Caco-2 (cell line): ENCODE results near the gene ARHGEF7. TPM values are rescaled to one million over a fixed set of nuclear protein-coding genes. Genes with fewer than 3 reads are reported as not detected.

ENCODE experiments used
- BruUV-seq: library from RNA; stranded (reverse); fragments of 400-500 nt; replicated peaks from 2 replicates; lab custom pipeline; 2021; lab: Mats Ljungman, UMichigan
- CTCF ChIA-PET: fragments of 300-600 bp; sonication (Branson Sonifier 250); formaldehyde crosslinking; loops from one replicate; lab custom pipeline; 2022; ENCODE audit warnings: antibody characterized with exemption; lab: Charles Lee
- POLR2A ChIA-PET: fragments of 300-600 bp; sonication (Branson Sonifier 250); formaldehyde crosslinking; loops from one replicate; lab custom pipeline; 2022; ENCODE audit warnings: antibody characterized with exemption; lab: Charles Lee
- DNase-seq, 2 experiments: peaks; one replicate each; pipeline versions ENCODE4 v3.0.0 to v3.0.0-alpha.2; 2020 to 2022
- H3K27me3 ChIP-seq: replicated peaks from 2 replicates; pipeline ENCODE4 v1.6.0; 2011; ENCODE audit warnings: low read length; ENCODE audit not compliant: control insufficient read depth, insufficient read depth
- H3K36me3 ChIP-seq: 2 replicates; pipeline ENCODE4 v1.5.1; 2011; ENCODE audit warnings: low read length; ENCODE audit not compliant: control insufficient read depth, insufficient read depth
- H3K4me1 ChIP-seq: fragments of 250-450 bp; sonication (Bioruptor Pico); 2 replicates; pipeline ENCODE4 v1.5.1; 2020; ENCODE audit warnings: mild to moderate bottlenecking
- H3K4me3 ChIP-seq: 2 replicates; pipeline ENCODE4 v1.5.1; 2011; ENCODE audit warnings: low read depth, mild to moderate bottlenecking, control low read depth, low read length
- H3K9me3 ChIP-seq: fragments of 250-450 bp; sonication (Bioruptor Pico); 2 replicates; pipeline ENCODE4 v1.5.1; 2020; ENCODE audit warnings: mild to moderate bottlenecking, moderate library complexity
- H3K27ac Mint-ChIP-seq: one replicate; pipeline ENCODE4 v1.8.0; 2022; ENCODE audit warnings: mixed read lengths; ENCODE audit not compliant: unreplicated experiment
- H3K27me3 Mint-ChIP-seq: one replicate; pipeline ENCODE4 v1.8.0; 2022; ENCODE audit warnings: mixed read lengths; ENCODE audit not compliant: insufficient read depth, unreplicated experiment
- H3K36me3 Mint-ChIP-seq: one replicate; pipeline ENCODE4 v1.8.0; 2022; ENCODE audit warnings: mild to moderate bottlenecking, mixed read lengths; ENCODE audit not compliant: insufficient read depth, unreplicated experiment
- H3K4me1 Mint-ChIP-seq: one replicate; pipeline ENCODE4 v1.8.0; 2022; ENCODE audit warnings: low read depth, mixed read lengths; ENCODE audit not compliant: unreplicated experiment
- H3K4me3 Mint-ChIP-seq: one replicate; pipeline ENCODE4 v1.8.0; 2022; ENCODE audit warnings: mild to moderate bottlenecking, moderate library complexity, mixed read lengths; ENCODE audit not compliant: unreplicated experiment
- H3K9me3 Mint-ChIP-seq: one replicate; pipeline ENCODE4 v1.8.0; 2022; ENCODE audit warnings: mixed read lengths; ENCODE audit not compliant: unreplicated experiment
- CTCF ChIP-seq, 2 experiments: fragments of 200-600 bp in 1 of 2; IDR thresholded peaks; 1 replicate in 1 of 2; 2 replicates in 1 of 2; pipeline versions ENCODE4 v1.5.1 to v1.8.0; 2011 to 2022; ENCODE audit warnings: antibody characterized with exemption in 1 of 2, control low read depth in 1 of 2, inconsistent platforms in 1 of 2, low read depth in 1 of 2, low read length in 1 of 2, mild to moderate bottlenecking in 1 of 2, moderate library complexity in 1 of 2; ENCODE audit not compliant: insufficient read depth in 1 of 2, severe bottlenecking in 1 of 2, unreplicated experiment in 1 of 2
- intact Hi-C: fragments of 100-400 bp; cut with micrococcal nuclease; formaldehyde crosslinking; loops from one replicate; pipeline ENCODE4 v1.10.0; 2022; ENCODE audit not compliant: unreplicated experiment
- total RNA-seq: library from RNA; stranded (reverse); gene quantifications from 2 replicates; pipeline ENCODE4 v1.2.3, GENCODE V29; 2022

The ARHGEF7 gene
- total RNA-seq, 1 experiment from 2014 or later, result 60.5 TPM

GRCh38 chr13:111095031-111095840, 19.9 kb upstream of the ARHGEF7 start:
- no peaks in the 10 kb centered on the region for H3K36me3 Mint-ChIP-seq
- CTCF ChIA-PET, result interaction anchor here (0.7 kb wide), 1 partner anchor 28 kb away, joined by 3 read pairs; no protein-coding TSS in a partner anchor
- H3K27me3 ChIP-seq, result peaks cover 9% of the 10 kb centered on the region

GRCh38 chr13:111095911-111096501, 19.1 kb upstream of the ARHGEF7 start:
- Mint-ChIP-seq H3K4me1 (no peaks in the 10 kb centered on the region), H3K4me3 (no peak overlapping the region), H3K9me3 (no peaks in the 10 kb centered on the region), H3K36me3 (no peaks in the 10 kb centered on the region), H3K27ac (no peak overlapping the region), H3K27me3 (peaks cover 50% of the 10 kb centered on the region)
- Histone ChIP-seq H3K4me1 (no peaks in the 10 kb centered on the region), H3K4me3 (no peak overlapping the region), H3K36me3 (no peaks in the 10 kb centered on the region), H3K27me3 (peaks cover 9% of the 10 kb centered on the region), H3K9me3 (no peaks in the 10 kb centered on the region; the same call in 1 of the 2 replicates)
- no peak for DNase-seq
- ChIA-PET CTCF (no interaction called here), POLR2A (no interaction called here)
- no TSS peak for BruUV-seq
- TF ChIP-seq CTCF (IDR thresholded peaks at IDR 0.05; ENCODE audit: insufficient read depth in 1 of 2, low read depth in 1 of 2, low read length in 1 of 2, severe bottlenecking in 1 of 2, unreplicated experiment in 1 of 2), result no peak
- intact Hi-C loops, result no loop called here

More at GRCh38 chr13:111095031-111095840, 19.9 kb upstream of the ARHGEF7 start:
- POLR2A ChIA-PET, result no interaction called here
- intact Hi-C loops, result no loop called here
- H3K36me3 ChIP-seq, result no peaks in the 10 kb centered on the region
- H3K27ac Mint-ChIP-seq, result no peak overlapping the region
- no peaks in the 10 kb centered on the region for H3K4me1 Mint-ChIP-seq
- no peak overlapping the region for H3K4me3 Mint-ChIP-seq
- no peaks in the 10 kb centered on the region for H3K9me3 Mint-ChIP-seq
- H3K4me1 ChIP-seq, result no peaks in the 10 kb centered on the region
- no peak for TF ChIP-seq CTCF (IDR thresholded peaks at IDR 0.05; ENCODE audit: insufficient read depth in 1 of 2, low read depth in 1 of 2, low read length in 1 of 2, severe bottlenecking in 1 of 2, unreplicated experiment in 1 of 2)
- DNase-seq, result no peak
- H3K4me3 ChIP-seq, result no peak overlapping the region
- peaks cover 48% of the 10 kb centered on the region for H3K27me3 Mint-ChIP-seq
- no TSS peak for BruUV-seq
- H3K9me3 ChIP-seq, result no peaks in the 10 kb centered on the region

- BruUV-seq, result no TSS peak
- ChIA-PET CTCF (no interaction called here), POLR2A (no interaction called here)
- H3K27ac Mint-ChIP-seq, result no peak overlapping the region
- Histone ChIP-seq H3K36me3 (no peaks in the 10 kb centered on the region), H3K4me1 (no peaks in the 10 kb centered on the region), H3K4me3 (no peak overlapping the region), H3K9me3 (peaks cover under 1% of the 10 kb centered on the region; the same call in 1 of the 2 replicates), H3K27me3 (peaks cover under 1% of the 10 kb centered on the region; the same call in 1 of the 2 replicates)
- intact Hi-C loops, result no loop called here
- H3K9me3 Mint-ChIP-seq, result peaks cover 13% of the 10 kb centered on the region
- no peak for DNase-seq
- no peak overlapping the region for H3K4me3 Mint-ChIP-seq
- H3K4me1 Mint-ChIP-seq, result no peaks in the 10 kb centered on the region
- no peak for TF ChIP-seq CTCF (IDR thresholded peaks at IDR 0.05; ENCODE audit: insufficient read depth in 1 of 2, low read depth in 1 of 2, low read length in 1 of 2, severe bottlenecking in 1 of 2, unreplicated experiment in 1 of 2)
- H3K36me3 Mint-ChIP-seq, result no peaks in the 10 kb centered on the region
- peaks cover 57% of the 10 kb centered on the region for H3K27me3 Mint-ChIP-seq
These were observed 15.8 kb upstream of the ARHGEF7 start for GRCh38 chr13:111099290-111099689.
